Nephron (organoid): Measurements from ENCODE around the gene ATP11A.

Experiments
- H3K27ac Mint-ChIP-seq, 3 experiments: 2 replicates each; pipeline ENCODE4 v1.8.0; 2020; ENCODE audit warnings: mixed read lengths in 3 of 3, mild to moderate bottlenecking in 2 of 3, moderate library complexity in 1 of 3
- H3K27me3 Mint-ChIP-seq: 2 replicates; pipeline ENCODE4 v1.8.0; 2021; ENCODE audit warnings: low read depth, mild to moderate bottlenecking, moderate library complexity, mixed read lengths
- H3K36me3 Mint-ChIP-seq: 2 replicates; pipeline ENCODE4 v1.8.0; 2020; ENCODE audit warnings: low read depth, mixed read lengths
- H3K4me1 Mint-ChIP-seq: 2 replicates; pipeline ENCODE4 v1.8.0; 2020; ENCODE audit warnings: mixed read lengths
- H3K4me3 Mint-ChIP-seq, 3 experiments: 2 replicates each; pipeline ENCODE4 v1.8.0; 2020; ENCODE audit warnings: mild to moderate bottlenecking in 3 of 3, mixed read lengths in 3 of 3, moderate library complexity in 2 of 3
- H3K9me3 Mint-ChIP-seq: 2 replicates; pipeline ENCODE4 v1.8.0; 2020; ENCODE audit warnings: mixed read lengths
- CTCF ChIP-seq, 3 experiments: fragments of 200-600 bp; sonication (generic); IDR thresholded peaks; one replicate each; pipeline ENCODE4 v1.5.0; 2021; ENCODE audit warnings: antibody characterized with exemption in 3 of 3; ENCODE audit not compliant: unreplicated experiment in 3 of 3

Gene ATP11A

GRCh38 chr13:112773601-112774447, 84.0 kb downstream of the ATP11A start:
- H3K4me3 Mint-ChIP-seq, result no peak overlapping the region
- H3K9me3 Mint-ChIP-seq, result no peaks in the 10 kb centered on the region
- H3K27ac Mint-ChIP-seq, result peak overlapping the region in 2 of 3 experiments; percentile 3 to 26
- H3K27me3 Mint-ChIP-seq, result peaks cover 5% of the 10 kb centered on the region
- no peak for TF ChIP-seq CTCF (IDR thresholded peaks at IDR 0.05; ENCODE audit: unreplicated experiment in 3 of 3)
- no peaks in the 10 kb centered on the region for H3K36me3 Mint-ChIP-seq
- peaks cover 52% of the 10 kb centered on the region for H3K4me1 Mint-ChIP-seq

- H3K27ac Mint-ChIP-seq, result peak overlapping the region in 2 of 3 experiments; percentile 3 to 26
- peaks cover 49% of the 10 kb centered on the region for H3K4me1 Mint-ChIP-seq
- TF ChIP-seq CTCF (IDR thresholded peaks at IDR 0.05; ENCODE audit: unreplicated experiment in 3 of 3), result no peak
- H3K4me3 Mint-ChIP-seq, result no peak overlapping the region
- H3K27me3 Mint-ChIP-seq, result peaks cover 4% of the 10 kb centered on the region
- H3K36me3 Mint-ChIP-seq, result no peaks in the 10 kb centered on the region
- H3K9me3 Mint-ChIP-seq, result no peaks in the 10 kb centered on the region
These were observed 84.6 kb downstream of the ATP11A start for GRCh38 chr13:112774448-112774792.

- H3K4me3 Mint-ChIP-seq, result no peak overlapping the region
- H3K27me3 Mint-ChIP-seq, result no peaks in the 10 kb centered on the region
- peaks cover 46% of the 10 kb centered on the region for H3K4me1 Mint-ChIP-seq
- peak overlapping the region in 1 of 3 experiments; percentile 3 for H3K27ac Mint-ChIP-seq
- no peak for TF ChIP-seq CTCF (IDR thresholded peaks at IDR 0.05; ENCODE audit: unreplicated experiment in 3 of 3)
- no peaks in the 10 kb centered on the region for H3K36me3 Mint-ChIP-seq
- H3K9me3 Mint-ChIP-seq, result no peaks in the 10 kb centered on the region
These were observed 85.2 kb downstream of the ATP11A start for GRCh38 chr13:112774829-112775565.

- Mint-ChIP-seq H3K9me3 (no peaks in the 10 kb centered on the region), H3K4me1 (peaks cover 47% of the 10 kb centered on the region), H3K36me3 (no peaks in the 10 kb centered on the region), H3K27ac (peak overlapping the region in 2 of 3 experiments; percentile 25 to 54), H3K4me3 (no peak overlapping the region), H3K27me3 (no peaks in the 10 kb centered on the region)
- TF ChIP-seq CTCF (IDR thresholded peaks at IDR 0.05; ENCODE audit: unreplicated experiment in 3 of 3), result no peak
These were observed 86.0 kb downstream of the ATP11A start for GRCh38 chr13:112775791-112776279.

GRCh38 chr13:112776354-112776753, 86.5 kb downstream of the ATP11A start:
- H3K27ac Mint-ChIP-seq, result peak overlapping the region in 2 of 3 experiments; percentile 25 to 54
- no peaks in the 10 kb centered on the region for H3K27me3 Mint-ChIP-seq
- H3K4me1 Mint-ChIP-seq, result peaks cover 43% of the 10 kb centered on the region
- no peak overlapping the region for H3K4me3 Mint-ChIP-seq
- no peak for TF ChIP-seq CTCF (IDR thresholded peaks at IDR 0.05; ENCODE audit: unreplicated experiment in 3 of 3)
- no peaks in the 10 kb centered on the region for H3K36me3 Mint-ChIP-seq
- no peaks in the 10 kb centered on the region for H3K9me3 Mint-ChIP-seq
